NCI-H1105 treated with DMSO at 0.1 percent for 48 hours (cell line): ENCODE results near the gene MS4A1.
"Not testable (repeated sequence)": the region's sequence is repeated elsewhere in the genome, so short reads cannot be mapped to it uniquely, and the experiment has no call there.

Experiments
- DNase-seq: peaks from one replicate; lab custom pipeline; 2025; lab: John Stamatoyannopoulos, UW

Gene MS4A1

GRCh38 chr11:60455531-60456042 lies at the start of gene MS4A1:
Gene MS4A1, plus strand, starts transcription at chr11:60455847. Its CDS starts 6,528 bp downstream, at chr11:60462375.
- DNase-seq, result no peak

GRCh38 chr11:60420015-60420414 lies 35.6 kb upstream of the MS4A1 start:
- DNase-seq, result no peak

GRCh38 chr11:60422609-60423008 lies 33.0 kb upstream of the MS4A1 start:
- DNase-seq, result no peak

GRCh38 chr11:60428517-60428916 lies 27.1 kb upstream of the MS4A1 start:
- DNase-seq, result peak; percentile 5

- DNase-seq, result no peak
Measured at GRCh38 chr11:60429272-60429671, 26.4 kb upstream of the MS4A1 start, which contains the start of gene MS4A5. Gene MS4A5, plus strand, starts transcription at chr11:60429572. Its CDS starts 103 bp downstream, at chr11:60429675.

- DNase-seq, result no peak
Measured at GRCh38 chr11:60431251-60431650, 24.4 kb upstream of the MS4A1 start.

GRCh38 chr11:60433401-60433800 lies 22.2 kb upstream of the MS4A1 start:
- no peak for DNase-seq

- DNase-seq, result no peak
Measured at GRCh38 chr11:60447070-60447469, 8.6 kb upstream of the MS4A1 start.

GRCh38 chr11:60447846-60448245 lies 7.8 kb upstream of the MS4A1 start:
- DNase-seq, result no peak

GRCh38 chr11:60451185-60451584 lies 4.5 kb upstream of the MS4A1 start:
- DNase-seq, result not testable (repeated sequence)

GRCh38 chr11:60454212-60454611 lies 1.4 kb upstream of the MS4A1 start:
- DNase-seq, result no peak

GRCh38 chr11:60457576-60457975 lies 1.9 kb downstream of the MS4A1 start:
- DNase-seq, result no peak

GRCh38 chr11:60459345-60459744 lies 3.7 kb downstream of the MS4A1 start:
- no peak for DNase-seq

GRCh38 chr11:60468829-60469228 lies 13.2 kb downstream of the MS4A1 start:
- DNase-seq, result no peak

- no peak for DNase-seq
Measured at GRCh38 chr11:60469723-60470122, 14.1 kb downstream of the MS4A1 start.

- no peak for DNase-seq
Measured at GRCh38 chr11:60477035-60477445, 21.4 kb downstream of the MS4A1 start.

- DNase-seq, result no peak
Measured at GRCh38 chr11:60482361-60482760, 26.7 kb downstream of the MS4A1 start.

GRCh38 chr11:60485987-60486386 lies 30.3 kb downstream of the MS4A1 start:
- peak; percentile 9 for DNase-seq

- DNase-seq, result no peak
Measured at GRCh38 chr11:60492488-60493009, 36.9 kb downstream of the MS4A1 start, which contains the start of gene MS4A12. Gene MS4A12, plus strand, starts transcription at chr11:60492778. Its CDS starts 4,541 bp downstream, at chr11:60497319.

GRCh38 chr11:60493454-60493853 lies 37.8 kb downstream of the MS4A1 start:
- no peak for DNase-seq

- no peak for DNase-seq
Measured at GRCh38 chr11:60498399-60498798, 42.8 kb downstream of the MS4A1 start.

GRCh38 chr11:60498853-60499252 lies 43.2 kb downstream of the MS4A1 start:
- no peak for DNase-seq

- no peak for DNase-seq
Measured at GRCh38 chr11:60500276-60500910, 44.7 kb downstream of the MS4A1 start.
